Fibroblast of villous mesenchyme (primary cell): ENCODE data around the gene TMEM53. TPM values are rescaled to one million over a fixed set of nuclear protein-coding genes. Genes with fewer than 3 reads are reported as not detected.
A peak's percentile ranks its signal among the peaks of the same experiment; 100 is the strongest.

Experiments used
- DNase-seq: peaks from one replicate; pipeline ENCODE4 v3.0.0-alpha.2; 2010; ENCODE audit warnings: low read depth
- H3K4me3 ChIP-seq: 2 replicates; pipeline ENCODE4 v1.5.1; 2011; ENCODE audit warnings: low read depth, mild to moderate bottlenecking, low read length
- total RNA-seq: library from RNA; depleted of rRNA; stranded (reverse); fragments of >200 nt; gene quantifications from 2 replicates; pipeline ENCODE4 v1.2.3, GENCODE V29; 2012
- TF ChIP-seq, protein P1 (sequence below): IDR thresholded peaks from 2 replicates; pipeline ENCODE4 v1.5.1; 2012; ENCODE audit warnings: low read depth, mild to moderate bottlenecking, low read length; ENCODE audit not compliant: insufficient read depth

Gene TMEM53
- total RNA-seq, 1 donor = 7.3 TPM

DNA sequence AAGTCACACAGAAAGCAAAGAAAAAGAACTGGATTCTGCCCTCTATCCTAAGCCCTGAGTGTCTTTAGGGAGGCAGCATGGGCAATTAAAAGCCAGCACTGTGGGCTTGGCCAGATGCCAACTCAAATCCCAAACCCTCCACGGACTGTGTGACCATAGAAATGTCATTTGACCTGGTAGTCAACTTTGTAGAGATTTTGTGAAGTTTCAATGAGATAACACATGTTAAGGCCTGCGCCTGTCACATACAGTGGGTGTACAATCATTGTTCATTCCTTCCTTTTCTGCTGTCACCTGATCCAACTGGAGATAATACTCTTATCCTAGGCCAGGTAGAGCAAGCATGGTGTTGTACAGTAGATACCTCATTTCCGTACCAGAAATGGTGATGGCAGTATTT, 54.2 kb downstream of the TMEM53 start:
- no peak overlapping the region for H3K4me3 ChIP-seq
- no peak for DNase-seq
- TF ChIP-seq, protein P1, sequence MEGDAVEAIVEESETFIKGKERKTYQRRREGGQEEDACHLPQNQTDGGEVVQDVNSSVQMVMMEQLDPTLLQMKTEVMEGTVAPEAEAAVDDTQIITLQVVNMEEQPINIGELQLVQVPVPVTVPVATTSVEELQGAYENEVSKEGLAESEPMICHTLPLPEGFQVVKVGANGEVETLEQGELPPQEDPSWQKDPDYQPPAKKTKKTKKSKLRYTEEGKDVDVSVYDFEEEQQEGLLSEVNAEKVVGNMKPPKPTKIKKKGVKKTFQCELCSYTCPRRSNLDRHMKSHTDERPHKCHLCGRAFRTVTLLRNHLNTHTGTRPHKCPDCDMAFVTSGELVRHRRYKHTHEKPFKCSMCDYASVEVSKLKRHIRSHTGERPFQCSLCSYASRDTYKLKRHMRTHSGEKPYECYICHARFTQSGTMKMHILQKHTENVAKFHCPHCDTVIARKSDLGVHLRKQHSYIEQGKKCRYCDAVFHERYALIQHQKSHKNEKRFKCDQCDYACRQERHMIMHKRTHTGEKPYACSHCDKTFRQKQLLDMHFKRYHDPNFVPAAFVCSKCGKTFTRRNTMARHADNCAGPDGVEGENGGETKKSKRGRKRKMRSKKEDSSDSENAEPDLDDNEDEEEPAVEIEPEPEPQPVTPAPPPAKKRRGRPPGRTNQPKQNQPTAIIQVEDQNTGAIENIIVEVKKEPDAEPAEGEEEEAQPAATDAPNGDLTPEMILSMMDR = no peak

DNA sequence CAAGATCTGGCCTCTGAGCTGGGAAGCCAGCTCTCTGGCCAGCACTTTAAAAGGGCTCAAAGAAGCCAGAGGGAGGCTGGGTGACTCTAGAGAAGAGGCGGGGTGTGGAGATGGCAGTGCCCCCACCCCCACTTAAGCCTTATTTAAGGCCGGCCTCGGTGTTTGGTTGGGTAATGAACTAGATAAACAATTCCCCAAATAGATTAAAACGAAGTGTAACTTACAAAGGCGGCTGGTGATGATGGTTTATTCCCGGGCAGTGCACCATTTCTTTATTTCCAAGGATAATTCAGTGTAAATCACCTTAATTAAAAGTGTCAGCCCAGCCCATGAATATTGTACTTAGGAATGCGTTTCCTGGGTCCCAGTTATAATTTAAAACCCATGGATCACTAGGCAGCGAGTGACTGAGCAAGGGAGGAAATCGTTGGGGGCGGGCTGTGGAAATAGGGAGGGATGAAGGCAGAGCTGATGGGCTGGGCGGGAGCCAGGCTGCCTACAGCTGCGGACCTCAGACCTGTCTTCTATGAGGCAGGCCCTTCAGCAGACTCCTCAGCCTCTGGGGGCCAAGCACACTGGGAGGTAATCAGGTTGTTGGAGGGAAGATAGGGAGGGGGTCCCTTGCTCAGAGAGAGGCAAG, 54.9 kb downstream of the TMEM53 start:
- DNase-seq = peak; percentile 26
- no peak overlapping the region for H3K4me3 ChIP-seq
- TF ChIP-seq, protein P1 = no peak

DNA sequence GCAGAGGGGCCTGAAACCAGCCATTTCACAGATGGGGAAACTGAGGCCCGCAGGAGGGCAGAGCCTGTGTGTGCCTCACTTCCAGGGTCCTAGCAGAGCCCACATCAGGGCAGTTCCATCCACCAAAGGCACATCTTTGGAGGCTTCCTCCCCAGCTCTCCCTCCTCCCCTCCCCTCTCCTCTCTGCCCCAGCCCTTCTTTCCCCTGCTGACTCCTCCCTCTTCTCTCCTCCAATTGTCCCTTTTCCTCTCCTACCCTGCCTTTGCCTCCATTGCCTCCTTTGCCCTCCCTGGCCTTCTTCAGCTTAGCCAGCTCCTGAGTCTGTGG, 56.6 kb downstream of the TMEM53 start:
- TF ChIP-seq, protein P1 = no peak
- DNase-seq = no peak
- H3K4me3 ChIP-seq = no peak overlapping the region

DNA sequence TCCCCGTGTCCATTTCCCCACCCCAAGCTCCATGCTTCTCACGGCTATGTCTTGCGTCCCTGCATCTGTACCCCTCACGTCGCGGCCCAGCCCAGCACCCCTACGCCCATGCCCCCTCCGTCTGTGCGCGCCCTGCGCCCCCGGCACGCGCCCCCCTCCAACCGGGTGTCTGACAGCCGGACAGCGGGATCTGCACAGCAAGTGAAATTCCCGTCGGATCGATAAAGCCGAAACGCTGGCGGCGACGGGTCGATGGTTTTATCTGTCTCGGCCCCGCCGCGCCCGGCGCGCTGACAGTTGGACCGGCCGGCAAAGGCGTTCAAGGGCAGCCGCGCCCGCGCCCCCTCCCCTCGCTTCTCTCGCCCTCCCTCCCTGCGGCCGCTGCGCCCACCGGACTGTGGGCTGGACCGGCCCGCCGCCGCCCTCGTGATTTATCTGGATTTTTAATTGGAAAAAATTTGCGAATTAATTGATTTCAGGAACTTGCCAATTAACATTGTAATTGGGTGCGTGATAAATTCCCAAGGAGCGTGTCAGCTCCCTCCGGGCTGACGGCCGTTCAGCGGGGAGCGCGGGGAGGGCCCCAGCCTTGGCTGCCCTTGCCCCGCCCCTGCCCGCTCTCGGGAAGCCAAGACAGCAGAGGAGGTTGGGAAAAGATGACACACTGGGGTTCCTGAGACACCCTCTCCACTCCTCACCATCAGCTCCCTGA, 57.1 kb downstream of the TMEM53 start:
- TF ChIP-seq, protein P1 = no peak
- DNase-seq = peak; percentile 14
- peak overlapping the region; percentile 41 for H3K4me3 ChIP-seq

DNA sequence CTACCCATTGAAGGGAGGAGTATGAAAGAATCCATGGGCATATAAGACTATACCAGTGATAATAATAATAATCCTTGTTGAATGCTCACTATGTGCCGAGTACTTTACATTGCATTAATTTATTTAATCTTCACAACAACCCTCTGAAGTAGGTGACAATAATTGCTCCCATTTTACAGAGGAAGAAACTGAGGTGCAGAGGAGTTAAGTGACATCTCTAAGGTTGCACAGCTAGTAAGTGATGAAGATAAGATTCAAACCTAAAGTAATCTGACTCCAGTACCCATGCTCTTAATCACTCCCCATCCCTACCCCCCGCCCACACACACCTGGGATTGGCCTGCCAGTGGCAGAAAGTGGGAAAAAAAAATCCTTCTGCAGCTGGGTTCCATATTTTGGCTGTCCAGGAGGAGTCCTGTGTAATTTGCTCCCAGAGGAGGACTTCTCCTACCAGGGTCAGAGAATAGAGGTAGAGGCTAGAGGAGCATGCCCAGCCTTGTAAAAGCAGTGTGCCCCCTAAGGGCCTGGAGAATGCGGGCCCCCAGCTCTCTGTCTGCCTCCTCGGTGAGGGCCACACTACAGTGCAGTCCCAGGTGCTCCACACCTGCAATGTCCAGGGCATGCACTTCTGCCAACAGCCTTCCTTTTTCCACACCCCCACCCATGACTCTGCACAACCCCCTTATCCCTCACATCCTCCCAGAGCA, 57.8 kb downstream of the TMEM53 start:
- DNase-seq = no peak
- peak overlapping the region; percentile 41 for H3K4me3 ChIP-seq
- TF ChIP-seq, protein P1 = no peak

DNA sequence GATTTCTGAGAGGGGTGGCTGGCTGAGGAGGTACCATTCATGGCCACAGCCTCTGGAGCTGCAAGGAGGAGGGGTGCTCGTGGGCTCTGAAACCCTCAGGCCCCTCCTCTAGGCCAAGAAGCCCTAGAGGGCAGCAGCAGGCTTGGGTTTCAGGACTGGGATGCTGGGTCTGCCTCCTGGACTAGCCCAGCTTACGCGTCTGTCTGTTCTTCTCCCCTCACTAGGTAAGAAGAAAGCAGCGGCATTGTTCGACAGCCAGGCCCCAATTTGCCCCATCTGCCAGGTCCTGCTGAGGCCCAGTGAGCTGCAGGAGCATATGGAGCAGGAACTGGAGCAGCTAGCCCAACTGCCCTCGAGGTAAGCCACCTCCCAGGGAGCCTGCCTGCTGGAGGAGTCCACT, 60.3 kb downstream of the TMEM53 start:
- no peak overlapping the region for H3K4me3 ChIP-seq
- no peak for DNase-seq
- TF ChIP-seq, protein P1 = no peak
